GM13976 (cell line): ENCODE results near the gene TTC7B.
"Not testable (repeated sequence)": the region's sequence is repeated elsewhere in the genome, so short reads cannot be mapped to it uniquely, and the experiment has no call there.

Source experiments
- DNase-seq: peaks from one replicate; pipeline ENCODE4 v3.0.0; 2012; ENCODE audit warnings: low spot score
- in situ Hi-C: fragments of 300-500 bp; cut with MboI; formaldehyde crosslinking; loops from one replicate; pipeline ENCODE4 v1.12.0; 2022; ENCODE audit warnings: low sequenced_read_pairs, mixed read lengths, inconsistent platforms; ENCODE audit not compliant: unreplicated experiment
- TF ChIP-seq, protein P1 (sequence below): IDR thresholded peaks from 2 replicates; pipeline ENCODE4 v1.5.1; 2012; ENCODE audit warnings: borderline replicate concordance, mild to moderate bottlenecking; ENCODE audit not compliant: insufficient read depth; ENCODE audit errors: extremely low read depth, missing control alignments, control extremely low read depth

Gene TTC7B

DNA sequence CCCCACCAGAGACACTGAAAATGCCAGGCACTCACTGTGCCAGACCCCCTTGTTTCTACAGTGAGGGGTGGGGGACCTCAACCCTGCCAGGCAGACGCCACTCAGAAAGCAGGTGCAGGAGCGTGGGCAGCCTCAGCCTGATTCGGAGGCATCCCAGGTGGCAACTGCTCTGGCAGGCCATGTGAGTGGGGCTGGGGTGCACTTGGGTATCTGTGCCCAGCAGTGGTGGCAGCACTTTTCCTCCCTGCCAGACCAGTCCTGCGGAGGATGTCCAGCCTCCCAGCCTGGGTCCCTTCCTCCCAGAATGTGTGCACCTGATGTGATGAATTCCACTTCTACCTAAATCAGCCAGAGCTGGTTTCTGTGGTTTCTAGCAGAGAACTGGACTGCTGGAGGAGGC lies 13.4 kb upstream of the TTC7B start:
- TF ChIP-seq, protein P1, sequence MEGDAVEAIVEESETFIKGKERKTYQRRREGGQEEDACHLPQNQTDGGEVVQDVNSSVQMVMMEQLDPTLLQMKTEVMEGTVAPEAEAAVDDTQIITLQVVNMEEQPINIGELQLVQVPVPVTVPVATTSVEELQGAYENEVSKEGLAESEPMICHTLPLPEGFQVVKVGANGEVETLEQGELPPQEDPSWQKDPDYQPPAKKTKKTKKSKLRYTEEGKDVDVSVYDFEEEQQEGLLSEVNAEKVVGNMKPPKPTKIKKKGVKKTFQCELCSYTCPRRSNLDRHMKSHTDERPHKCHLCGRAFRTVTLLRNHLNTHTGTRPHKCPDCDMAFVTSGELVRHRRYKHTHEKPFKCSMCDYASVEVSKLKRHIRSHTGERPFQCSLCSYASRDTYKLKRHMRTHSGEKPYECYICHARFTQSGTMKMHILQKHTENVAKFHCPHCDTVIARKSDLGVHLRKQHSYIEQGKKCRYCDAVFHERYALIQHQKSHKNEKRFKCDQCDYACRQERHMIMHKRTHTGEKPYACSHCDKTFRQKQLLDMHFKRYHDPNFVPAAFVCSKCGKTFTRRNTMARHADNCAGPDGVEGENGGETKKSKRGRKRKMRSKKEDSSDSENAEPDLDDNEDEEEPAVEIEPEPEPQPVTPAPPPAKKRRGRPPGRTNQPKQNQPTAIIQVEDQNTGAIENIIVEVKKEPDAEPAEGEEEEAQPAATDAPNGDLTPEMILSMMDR = no peak
- no peak for DNase-seq
- in situ Hi-C loops = no loop called here

DNA sequence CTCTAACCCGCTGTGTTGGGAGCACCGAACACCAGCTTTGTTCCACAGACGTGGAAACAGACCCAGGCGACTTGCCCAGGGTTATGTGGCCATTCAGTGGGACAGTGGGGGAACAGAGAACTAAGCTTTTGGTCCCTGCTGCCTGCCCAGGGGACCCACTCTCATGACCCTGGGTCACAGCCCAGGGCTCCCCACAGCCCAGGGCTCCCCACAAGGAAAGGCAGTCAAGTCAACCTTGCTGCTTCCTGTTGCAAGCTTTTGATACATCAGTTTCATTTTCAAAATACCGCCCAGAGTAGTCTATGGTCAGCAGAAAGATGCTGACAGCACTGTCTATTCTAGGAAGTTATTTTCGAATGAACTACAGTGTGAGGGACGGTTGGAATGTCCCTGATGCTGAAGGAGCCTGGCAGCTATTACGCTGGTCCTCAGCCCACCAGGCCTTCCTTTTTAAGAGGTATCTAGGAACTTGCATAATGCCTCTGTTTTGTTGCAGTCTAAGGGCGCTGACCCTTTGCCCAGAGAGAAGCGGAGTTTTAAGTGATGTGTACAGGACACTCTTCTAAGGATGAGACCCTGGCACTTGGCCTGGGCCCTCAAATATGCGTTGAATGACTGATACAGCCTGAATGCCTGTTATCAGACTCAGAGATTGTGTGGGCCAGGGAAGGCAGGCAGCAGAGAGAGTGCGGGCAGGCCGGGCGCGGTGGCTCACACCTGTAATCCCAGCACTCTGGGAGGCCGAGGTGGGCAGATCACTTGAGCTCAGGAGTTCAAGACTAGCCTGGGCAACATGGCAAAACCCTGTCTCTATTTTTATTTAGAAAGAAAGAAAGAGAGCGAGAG lies 12.6 kb upstream of the TTC7B start:
- TF ChIP-seq, protein P1 = no peak
- DNase-seq = peak; percentile 77

DNA sequence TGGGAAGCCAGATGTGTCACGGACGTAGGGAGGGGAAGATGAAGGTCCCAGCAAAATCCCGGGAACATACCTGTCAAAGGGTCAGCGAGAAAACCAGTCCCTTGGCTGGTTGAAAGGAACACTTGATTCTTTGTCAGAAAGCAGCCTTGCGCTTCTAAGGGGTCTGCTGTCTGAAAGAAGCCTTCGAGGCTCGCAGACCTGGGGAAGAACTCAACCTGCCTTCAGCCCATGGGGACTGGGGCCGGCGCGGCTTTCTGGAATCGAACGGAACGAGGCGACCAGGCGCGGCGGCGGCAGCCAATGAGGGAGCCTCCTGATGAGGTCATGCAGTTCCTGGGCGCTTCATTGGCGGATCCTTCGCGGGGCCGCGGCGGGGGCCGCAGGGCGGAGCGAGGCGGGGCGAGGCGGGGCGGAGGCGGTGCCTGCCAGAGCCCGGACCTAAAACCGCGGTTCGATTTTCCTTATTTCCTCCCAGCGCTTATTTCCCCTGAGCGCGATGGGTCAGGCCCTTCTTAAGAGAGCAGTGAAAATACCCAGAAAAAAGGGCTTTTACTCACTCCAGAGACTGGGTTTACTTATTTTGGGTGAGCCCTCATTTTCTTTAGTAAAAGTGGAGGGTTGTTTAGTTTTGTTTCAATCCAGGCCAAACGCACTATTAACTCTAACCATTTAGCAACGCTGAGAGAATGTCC lies 11.8 kb upstream of the TTC7B start:
- DNase-seq = peak; percentile 97
- in situ Hi-C loops = no loop called here
- TF ChIP-seq, protein P1 = no peak

More for the DNA sequence above, 12.6 kb upstream of the TTC7B start:
- in situ Hi-C loops = no loop called here

DNA sequence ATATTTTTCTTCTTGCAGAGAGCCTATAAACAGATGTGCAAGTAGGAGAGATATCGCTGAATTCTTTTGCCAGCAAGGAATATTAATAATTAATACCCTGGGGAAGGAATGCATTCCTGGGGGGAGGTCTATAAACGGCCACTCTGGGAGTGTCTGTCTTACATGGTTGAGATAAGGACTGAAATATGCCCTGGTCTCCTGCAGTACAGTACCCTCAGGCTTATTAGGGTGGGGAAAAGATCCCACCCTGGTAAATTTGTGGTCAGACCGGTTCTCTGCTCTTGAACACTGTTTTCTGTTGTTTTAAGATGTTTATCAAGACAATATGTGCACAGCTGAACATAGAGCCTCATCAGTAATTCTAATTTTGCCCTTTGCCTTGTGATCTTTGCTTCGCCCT lies 7.3 kb upstream of the TTC7B start:
- in situ Hi-C loops, DNase-seq: not testable (repeated sequence)

DNA sequence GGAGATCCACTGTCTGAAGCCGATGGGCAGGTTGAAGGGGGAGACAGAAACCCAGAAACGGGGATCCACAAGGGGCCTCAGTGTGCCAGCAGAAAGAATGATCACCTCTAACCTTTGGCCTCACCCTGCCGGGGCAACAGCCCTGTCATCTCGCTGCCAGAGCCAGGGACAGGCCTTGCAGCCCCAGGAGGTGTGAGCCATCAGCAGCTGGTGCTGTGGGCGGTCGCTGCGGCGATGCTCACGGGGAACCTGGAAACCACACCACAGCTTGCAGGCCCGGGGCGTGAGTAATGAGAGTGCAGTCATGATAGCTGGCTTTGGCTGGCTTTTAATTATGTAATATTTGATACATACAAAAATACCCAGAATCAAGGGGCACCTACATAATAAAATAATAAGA lies 4.7 kb upstream of the TTC7B start:
- in situ Hi-C loops = no loop called here
- TF ChIP-seq, protein P1 = no peak
- peak; percentile 58 for DNase-seq

DNA sequence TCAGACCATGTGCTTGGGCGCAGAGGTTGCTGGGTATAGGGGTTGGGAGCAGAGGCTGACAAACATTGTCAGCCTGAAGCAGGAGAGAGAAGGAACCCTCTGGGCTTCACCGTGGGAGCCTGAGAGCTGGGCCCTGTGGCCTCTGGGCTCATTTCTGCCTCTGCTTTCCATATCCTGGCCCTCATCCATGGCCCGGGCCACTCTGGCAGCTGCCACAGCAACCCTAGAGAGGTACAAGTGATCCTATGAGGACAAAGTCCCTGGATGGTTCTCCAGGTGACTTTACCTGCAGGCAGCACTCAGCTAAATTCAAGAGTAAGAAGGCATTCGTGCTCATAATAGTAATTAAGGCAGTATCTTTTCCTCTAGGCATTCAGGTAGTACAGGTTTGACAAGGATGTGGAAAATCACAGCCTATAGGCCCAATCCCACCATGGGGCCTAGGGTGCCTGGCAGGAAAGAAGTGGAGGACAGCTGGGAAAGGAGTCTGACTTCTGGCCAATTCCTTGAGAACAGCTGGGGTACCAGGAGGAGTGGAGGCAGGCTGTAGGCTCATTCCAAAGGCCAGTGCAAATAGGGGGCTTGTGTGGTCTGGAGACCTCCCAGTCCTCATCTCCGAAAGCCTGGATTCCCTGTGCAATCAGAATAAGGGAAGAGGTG lies 3.6 kb upstream of the TTC7B start:
- in situ Hi-C loops = no loop called here
- no peak for DNase-seq
- TF ChIP-seq, protein P1 = no peak
